Activated gamma-delta T cell treated with anti-CD3 and anti-CD28 coated beads, Interleukin-2, amount 50 U/mL, for 16 hours (primary cell): Measurements from ENCODE around the gene ST7L.

Experiments used
- DNase-seq: peaks from one replicate; pipeline ENCODE4 v3.0.0-alpha.2; 2020; ENCODE audit warnings: low read depth

ST7L gene

DNA sequence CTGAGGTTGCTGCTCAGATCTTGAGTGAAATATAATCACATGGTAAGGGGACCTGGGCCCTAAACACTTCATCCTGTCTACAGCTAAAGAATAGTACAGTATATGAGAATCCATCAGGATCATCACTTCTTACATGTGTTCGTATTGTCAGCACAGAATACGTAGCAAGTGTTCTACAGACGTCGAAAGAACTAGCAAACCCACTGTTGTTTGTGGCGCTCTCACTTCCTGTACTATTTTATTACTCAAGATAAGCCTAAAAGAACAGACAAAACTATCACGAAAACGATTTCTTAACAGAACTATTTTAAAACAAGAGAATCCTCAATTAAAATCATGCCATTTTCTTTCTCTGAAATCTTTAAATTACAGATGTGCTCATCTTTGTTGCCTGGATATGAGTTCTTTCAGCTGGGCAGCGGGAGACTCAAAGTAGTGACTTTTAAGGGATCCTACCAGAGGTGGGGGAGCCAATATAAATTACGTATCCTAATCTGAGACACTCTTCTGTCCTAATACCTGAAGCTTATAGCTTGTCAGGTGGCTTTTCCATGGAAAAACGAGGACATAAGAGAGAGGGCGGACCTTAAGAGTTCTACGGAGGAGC lies 724 bp downstream of the ST7L start:
- no peak for DNase-seq

DNA sequence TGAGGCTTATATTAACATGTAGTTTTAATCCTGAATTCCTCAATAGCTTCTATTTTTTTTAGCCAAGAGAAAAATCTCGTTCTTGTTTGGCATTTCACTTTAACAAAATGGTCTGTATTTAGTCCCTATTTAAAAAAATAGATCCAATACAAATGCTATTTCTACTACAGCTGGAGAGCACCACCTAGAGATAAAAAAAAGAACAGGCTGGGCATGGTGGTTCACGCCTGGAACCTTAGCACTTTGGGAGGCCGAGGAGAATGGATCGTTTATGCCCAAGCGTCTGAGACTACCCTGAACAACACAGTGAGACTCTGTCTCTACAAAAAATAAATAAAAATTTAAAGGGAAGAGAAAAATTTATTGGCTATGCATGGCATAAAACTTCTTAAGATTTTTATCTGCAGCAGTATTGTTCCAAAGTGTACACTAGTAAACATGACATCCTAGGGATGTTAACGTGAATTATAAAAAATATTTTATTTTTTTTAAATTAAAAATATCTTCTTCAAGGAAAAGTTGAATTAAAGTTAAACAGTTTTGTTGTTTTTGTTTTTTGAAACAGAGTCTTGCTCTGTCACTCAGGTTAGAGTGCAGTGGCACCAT lies 4.4 kb downstream of the ST7L start:
- no peak for DNase-seq

DNA sequence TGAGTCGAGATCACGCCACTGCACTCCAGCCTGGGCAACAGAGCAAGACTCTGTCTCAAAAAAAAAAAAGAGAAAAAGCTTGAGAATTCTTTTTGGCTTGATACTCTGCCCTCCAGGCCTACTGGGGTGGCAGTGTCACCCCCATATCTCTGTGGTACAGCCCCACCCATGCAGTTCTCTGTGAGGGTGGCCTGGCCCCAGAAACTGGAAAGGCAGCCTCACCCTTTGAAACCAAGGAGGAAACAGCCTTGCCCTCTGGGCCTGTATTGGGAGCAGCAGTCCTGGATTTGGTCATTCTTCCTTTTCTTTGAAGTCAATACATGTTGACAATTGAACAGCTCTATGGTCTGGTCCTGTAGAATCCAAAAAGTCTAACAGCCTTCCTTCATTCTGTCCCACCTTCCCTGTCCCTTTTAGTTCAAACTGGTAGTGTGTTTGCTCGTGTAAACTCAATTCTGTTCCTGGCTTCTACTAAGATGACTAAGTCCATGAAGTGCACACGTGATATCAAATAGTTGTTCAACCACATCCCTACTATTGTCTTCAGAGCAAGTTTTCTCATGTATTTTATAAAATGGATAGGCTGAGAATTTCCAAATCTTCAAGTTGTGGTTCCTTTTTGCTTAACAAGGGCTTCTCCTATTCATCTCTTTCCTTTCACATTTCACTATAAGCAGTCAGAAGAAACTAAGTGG lies 13.2 kb downstream of the ST7L start:
- DNase-seq, result no peak

DNA sequence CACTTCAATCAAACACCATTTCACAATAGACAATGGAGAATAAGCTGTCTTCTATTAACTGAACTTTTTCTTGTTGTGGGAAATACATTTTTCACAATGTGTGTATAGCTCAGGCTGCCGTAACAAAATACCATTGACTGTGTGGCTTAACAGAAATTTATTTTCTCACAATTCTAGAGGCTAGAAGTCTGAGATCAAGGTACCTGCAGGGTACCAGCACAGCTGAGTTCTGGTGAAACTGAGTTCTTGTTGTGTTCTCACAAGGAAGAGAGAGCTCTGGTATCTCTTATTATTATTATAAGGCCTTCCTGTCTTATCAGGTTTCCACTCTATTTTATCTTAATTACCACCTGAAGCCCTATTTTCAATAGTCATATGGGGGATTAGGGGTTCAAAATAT lies 15.4 kb downstream of the ST7L start:
- DNase-seq, result no peak

DNA sequence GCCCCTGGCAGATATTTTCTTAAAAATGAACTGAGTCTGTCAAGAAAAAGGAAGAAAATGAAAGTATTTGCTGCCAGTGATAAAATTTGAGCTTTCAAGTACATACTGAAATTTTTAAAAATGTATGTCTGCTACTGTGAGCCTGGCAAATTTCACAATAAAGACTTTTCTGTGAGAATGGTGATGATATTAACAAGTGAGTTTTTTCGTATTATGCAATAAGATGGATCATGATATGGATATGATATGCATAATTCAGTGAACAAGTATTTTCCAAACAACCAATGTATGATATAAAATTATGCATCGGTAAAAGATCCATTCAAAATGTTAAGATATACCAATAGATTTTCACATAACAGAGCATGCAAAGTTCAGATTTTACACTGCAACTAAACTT lies 15.9 kb downstream of the ST7L start:
- no peak for DNase-seq

DNA sequence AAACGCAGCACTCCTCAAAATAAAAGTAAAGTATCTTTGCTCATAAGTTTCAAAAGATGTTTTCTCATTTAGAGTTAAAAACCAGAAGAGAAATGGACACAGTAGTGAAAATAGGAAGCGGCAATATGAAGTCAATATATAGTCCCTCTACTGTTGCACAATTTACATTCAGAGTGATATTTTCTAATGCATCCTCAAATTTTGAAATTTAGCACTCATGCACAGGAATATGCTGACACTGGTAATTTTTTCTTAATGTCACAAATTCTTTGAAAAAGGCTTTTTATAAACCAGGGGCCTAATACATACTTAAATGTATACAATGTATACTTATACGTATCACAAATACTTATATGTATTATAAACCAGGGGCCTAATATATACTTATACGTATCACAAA lies 19.5 kb downstream of the ST7L start:
- no peak for DNase-seq

DNA sequence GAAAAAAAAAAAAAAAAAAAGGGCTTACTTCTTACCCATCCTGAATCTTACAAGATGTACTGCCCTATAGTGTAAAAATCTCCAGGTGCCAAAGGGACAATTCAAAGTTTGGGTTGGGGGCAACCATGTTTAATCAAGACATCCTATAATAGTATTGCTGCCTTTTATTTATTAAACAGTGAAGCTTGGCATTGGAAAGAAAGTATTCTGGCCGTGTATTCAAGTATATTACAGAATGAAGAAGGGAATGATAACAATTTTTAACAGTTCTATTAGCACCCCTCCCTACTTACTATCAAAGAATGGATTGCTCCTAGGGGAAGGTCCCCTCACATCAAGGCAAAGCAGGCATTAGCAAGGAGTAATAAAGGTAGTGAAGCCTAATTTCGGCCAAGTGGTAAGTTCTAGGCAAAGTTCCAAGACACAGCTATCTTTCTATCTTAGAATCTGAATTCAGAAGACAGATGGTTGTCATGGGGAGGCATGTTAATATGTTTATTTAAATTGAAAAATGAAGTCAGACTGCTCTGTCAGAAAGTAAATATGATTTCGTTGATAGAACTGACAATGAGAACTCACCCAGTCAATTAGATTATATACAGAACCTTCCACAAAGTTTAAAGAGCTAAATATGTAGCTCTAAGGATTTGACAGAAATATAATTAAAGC lies 24.6 kb downstream of the ST7L start:
- no peak for DNase-seq

DNA sequence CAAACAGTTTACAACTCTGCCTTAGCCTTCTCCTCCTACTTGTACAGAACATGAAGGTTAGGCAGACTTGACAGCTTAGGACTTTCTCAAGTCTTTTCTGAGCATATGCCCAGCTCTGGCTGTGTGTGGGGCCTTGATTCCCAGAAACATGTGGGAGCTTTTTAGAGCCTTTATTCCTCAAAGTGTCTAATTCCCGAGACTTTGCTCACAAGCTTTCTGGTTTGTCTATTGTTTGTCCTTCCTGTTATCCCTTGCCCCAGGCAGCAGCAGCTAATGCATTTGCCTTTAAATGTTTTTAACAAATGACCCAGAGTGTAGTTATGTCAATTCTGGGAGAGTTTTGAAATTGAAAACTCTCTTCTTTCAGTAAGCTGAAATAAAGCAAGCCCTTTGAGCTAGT lies 29.2 kb downstream of the ST7L start:
- DNase-seq, result no peak

DNA sequence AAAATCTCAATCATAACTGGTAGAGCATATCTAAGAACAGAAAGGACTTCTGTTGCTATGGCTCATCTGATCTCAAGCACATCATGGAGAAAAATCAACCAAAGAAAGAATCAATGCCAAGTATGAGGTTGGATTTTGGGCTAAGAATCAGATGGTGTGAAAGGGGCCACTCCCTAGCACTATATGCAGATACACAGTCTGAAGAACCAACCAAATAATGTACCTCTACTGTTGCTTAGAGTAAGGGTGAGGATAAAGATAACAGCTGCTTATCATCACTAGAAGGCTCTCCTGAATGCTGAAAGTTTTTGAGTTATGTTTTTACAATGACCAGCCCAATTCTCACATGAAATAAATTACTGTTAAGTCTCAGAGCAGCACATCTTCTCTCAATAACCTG lies 35.6 kb downstream of the ST7L start:
- DNase-seq, result no peak

DNA sequence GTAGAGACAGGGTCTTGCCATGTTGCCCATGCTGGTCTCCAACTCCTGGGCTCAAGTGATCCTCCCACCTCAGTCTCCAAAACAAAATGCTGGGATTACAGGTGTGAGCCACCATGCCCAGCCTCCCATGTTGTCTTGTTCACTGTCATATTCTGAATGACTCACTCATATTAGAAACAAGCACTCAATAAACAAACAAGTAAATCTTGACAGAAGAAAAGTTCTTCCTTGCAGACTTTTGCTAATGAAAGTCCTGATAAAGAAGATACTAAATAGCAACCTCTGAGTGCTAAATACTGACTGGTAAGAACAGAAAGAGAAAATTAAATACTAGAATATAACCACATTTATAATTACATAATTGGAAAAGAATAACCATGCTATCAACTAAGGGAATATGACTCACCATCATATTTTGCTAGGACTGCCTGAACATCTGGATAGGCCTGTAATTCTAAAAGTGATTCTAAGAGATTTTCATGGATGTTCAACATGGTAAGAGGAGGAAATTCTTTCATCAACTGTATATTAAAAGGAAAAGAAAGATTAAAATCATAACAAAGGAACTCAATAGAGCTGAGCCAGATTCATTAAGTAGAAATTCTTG lies 37.3 kb downstream of the ST7L start:
- DNase-seq, result no peak

DNA sequence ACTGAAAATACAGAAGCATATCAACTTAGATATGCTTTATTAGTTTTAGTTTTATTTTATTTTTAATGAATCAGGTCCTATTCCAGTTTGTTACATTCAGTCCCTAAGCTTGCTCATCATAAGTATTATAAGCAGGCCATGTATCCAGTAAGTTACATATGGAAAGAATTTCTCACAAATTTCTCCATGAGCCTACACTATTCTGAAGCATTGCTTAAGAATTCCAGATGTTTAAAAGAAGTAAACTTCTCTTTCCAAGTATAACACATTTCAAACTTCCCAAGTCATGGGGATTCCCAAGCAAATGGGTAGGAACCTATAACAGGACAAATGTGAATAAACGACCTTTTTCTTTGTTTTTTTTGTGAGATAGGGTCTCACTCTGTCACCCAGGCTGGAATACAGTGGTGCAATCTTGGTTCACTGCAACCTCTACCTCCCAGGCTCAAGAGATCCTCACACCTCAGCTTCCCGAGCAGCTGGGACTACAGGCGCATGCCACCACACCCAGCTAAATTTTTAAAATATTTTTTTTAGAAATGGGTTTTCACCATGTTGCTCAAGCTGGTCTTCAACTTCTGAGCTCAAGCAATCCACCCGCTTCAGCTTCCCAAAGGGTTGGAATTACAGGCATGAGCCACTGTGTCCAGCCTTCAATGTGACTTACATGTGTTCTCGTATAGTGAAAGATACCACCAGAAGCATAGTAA lies 39.0 kb downstream of the ST7L start:
- no peak for DNase-seq

DNA sequence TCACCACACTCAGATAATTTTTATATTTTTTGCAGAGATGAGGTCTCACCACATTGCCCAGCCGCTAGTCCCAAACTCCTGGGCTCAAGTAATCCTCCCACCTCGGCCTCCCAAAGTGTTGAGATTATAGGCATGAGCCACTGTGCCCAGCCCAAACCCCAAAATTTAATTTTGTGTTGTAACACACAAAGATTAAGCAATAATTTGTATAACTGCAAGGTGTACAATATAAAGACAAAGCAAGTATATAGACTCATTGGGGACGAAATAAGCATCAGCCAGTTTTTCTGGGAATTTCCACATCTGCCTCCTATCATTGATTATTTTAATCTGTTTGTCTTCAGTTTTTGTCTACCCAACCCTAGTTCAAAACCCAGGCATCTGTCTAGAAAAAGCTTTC lies 42.7 kb downstream of the ST7L start:
- DNase-seq, result no peak

DNA sequence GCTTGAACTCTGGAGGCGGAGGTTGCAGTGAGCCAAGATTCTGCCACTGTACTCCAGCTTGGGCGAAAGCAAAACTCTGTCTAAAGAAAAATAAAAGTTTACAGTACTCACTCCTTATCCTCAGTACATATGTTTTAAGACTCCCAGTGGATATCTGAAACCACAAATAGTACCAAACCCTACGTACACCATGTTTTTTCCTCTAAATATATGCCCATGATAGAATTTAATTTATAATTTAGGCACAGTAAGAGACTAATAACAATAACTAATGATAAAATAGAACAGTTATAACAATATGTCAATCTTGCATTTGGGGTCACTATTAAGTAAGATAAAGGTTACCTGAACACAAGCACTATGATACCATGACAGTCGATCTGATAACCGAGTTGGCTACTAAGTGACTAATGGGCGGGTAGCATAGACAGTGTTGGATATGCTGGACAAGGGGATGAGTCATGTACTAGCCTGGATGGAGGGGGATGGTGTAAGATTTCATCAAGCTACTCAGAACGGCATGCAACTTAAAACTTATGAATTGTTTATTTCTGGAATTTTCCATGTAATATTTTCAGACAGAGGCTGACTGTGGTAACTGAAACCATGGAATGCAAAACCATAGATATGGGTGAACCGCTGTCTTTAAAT lies 43.7 kb downstream of the ST7L start:
- no peak for DNase-seq

DNA sequence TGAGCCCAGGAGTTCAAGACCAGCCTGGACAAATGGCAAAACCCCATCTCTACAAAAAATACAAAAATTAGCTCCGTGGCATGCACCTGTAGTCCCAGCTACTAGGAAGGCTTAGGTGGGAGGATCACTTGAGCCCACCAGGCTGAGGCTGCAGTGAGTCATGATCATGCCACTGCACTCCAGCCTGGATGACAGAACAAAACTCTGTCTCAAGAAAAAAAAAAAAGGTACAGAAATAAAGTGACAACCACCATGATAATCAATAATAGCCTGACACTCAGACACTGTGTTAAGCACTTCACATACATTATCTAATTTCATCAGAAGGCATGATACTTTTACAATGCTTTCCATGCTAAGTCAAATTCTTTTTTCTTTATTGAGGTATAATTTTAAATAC lies 53.1 kb downstream of the ST7L start:
- DNase-seq, result no peak

DNA sequence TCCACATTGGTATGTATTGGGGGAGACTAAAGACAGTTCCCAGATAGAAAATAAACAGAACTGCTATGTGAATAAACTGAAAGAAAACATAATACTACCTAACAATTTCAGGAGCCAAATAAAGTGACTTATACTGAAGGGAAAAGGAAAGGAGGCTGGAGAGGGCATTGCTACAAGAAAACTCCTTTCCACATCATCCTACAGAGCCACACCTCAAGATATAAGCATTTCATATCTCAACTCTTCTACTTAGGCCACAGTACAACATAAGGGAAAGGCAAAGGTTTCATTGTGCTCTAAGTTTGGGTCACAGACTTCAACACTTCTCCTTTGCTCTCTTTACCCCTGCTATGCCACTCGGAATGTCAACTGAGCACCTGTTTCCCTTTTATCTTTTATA lies 54.9 kb downstream of the ST7L start:
- no peak for DNase-seq

DNA sequence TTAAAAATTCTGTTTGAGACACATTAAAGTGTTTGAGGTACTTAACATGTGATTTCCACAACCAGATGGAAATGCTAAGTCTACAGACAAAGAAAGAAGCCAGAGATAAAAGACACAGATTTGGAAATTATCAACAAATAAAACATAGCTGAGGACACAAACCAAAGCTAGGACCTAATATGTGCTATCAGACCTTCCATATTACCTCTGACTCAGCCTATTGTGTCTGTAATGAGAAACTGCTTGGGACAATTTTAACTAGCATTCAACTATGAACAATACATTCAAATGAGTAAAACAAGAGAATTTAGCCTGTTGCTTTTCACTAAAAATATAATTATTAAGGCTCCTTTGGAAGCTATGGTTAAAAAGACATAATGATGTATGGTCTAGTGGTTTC lies 55.6 kb downstream of the ST7L start:
- DNase-seq, result no peak

DNA sequence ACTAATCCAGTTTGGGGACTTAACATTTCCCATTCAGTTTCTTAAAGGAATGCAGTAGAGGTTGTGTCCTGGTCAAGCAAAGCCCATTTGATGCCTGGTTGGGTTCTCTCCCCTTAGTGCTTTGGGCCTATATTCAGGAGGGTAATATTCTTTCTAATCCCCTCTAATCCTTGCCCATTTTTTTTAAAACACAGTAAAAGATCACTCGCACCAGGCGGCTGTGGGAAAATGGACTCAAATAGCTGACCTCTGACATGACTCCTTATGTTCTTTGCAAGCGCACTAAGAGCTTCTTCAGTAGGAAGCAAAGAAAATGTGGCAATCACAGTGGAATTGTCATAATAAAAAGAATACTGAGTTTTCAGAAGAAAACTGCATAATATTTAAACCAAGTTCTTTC lies 60.3 kb downstream of the ST7L start:
- no peak for DNase-seq

DNA sequence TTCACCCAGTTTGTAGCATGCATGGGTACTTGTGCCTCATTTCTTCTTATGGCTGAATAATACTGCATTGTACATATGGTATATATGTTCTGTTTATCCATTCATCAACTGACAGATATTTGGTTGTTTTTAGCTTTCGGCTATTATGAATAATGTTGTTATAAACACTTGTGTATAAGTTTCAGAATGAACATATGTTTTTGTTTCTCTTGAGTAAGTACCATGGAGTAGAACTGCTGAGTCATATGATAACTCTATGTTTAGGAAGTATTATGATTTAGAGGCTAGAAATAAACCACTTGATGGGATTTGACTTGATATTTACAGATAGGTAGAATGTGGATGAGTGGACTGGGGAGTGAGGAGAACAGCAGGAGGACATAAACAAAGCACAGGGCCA lies 61.6 kb downstream of the ST7L start:
- DNase-seq, result no peak

DNA sequence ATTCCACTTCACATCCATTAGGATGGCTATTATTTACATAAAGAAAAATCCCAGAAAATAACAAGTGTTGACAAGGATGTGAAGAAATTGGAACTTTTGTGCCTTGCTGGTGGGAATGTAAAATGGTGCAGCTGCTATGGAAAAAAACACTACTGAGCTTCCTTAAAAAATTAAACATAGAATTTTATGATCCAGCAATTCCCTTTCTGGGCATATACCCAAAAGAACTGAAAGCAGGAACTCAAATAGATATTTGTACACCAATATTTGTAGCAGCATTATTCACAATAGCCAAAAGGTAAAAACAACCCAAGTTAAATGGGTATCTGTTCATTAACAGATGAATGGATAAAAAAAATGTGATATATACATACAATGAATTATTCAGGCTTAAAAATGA lies 64.5 kb downstream of the ST7L start:
- no peak for DNase-seq

DNA sequence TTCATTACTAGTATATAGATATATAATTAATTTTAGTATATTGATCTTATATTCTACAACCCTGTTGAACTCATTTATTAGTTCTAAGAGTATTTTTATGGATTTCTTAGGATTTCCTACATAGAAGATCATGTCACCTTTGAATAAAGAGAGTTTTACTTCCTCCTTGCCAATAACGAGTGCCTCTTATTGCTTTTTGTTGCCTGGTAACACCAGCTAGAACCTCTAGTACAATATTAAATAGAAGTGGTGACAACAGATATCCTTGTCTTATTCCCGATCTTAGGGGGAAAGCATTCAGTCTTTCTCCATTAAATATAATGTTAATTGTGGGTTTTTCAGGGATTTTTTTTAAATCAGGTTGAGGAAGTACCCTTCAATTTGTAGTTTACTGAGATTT lies 69.4 kb downstream of the ST7L start:
- no peak for DNase-seq

DNA sequence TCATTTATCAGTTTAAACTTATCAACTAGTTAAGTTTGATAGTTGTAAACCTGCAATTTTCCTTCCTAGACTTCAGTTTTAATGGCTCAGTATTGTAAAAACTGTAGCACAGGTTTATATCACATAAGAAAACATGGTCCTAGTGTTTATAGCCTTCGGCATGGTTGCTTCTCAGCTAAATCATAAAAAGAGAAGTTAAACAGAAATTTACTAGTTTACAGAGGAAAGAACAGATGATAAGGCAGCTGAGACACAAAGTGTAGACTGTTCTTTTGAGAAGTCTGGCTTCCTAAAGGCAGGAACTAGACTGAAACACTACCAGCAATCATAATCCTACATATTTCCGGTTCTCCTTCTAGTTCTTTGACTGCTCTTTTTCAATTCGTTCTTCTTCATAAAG lies 70.4 kb downstream of the ST7L start:
- no peak for DNase-seq

DNA sequence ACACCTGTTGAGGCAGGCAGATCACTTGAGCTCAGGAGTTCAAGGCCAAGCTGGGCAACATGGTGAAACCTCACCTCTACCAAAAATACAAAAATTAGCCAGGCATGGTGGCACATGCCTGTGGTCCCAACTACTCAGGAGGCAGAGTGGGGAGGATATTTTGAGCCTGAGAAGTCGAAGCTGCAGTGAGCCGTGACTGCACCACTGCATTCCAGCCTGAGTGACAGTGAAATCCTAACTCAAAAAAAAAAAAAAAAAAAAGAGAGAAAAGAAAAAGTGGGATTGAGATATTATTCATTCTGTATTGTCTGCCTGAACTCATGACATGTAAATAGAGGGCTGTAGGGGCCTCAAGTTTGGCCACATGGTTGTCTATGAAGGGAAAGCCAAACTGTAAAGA lies 72.9 kb downstream of the ST7L start:
- DNase-seq, result no peak
